ENCODE measurements around the gene PBRM1.

The PBRM1 gene

GRCh38 chr3:52715714-52716305 is 30.1 kb upstream of the PBRM1 start:
- Histone ChIP-seq H3K36me3 (ENCODE audit: insufficient read depth, low read length) (peaks cover 7% of the 10 kb centered on the region), H3K4me2 (ENCODE audit: low read length) (no peak overlapping the region), H3K27me3 (ENCODE audit: control insufficient read depth, insufficient read depth, low read length) (no peaks in the 10 kb centered on the region), H3K4me1 (ENCODE audit: control insufficient read depth, insufficient read depth, low read length) (no peaks in the 10 kb centered on the region), H3K9ac (ENCODE audit: low read depth, low read length) (no peak overlapping the region), H3K9me3 (replicated peaks; ENCODE audit: low read length) (no peaks in the 10 kb centered on the region), H3K4me3 (ENCODE audit: low read length) (no peak overlapping the region)

- Histone ChIP-seq H3K27me3 (ENCODE audit: control insufficient read depth, insufficient read depth, low read length) (no peaks in the 10 kb centered on the region), H3K4me2 (ENCODE audit: low read length) (no peak overlapping the region), H3K9me3 (replicated peaks; ENCODE audit: low read length) (no peaks in the 10 kb centered on the region), H3K4me3 (ENCODE audit: low read length) (no peak overlapping the region), H3K4me1 (ENCODE audit: control insufficient read depth, insufficient read depth, low read length) (no peaks in the 10 kb centered on the region), H3K36me3 (ENCODE audit: insufficient read depth, low read length) (peaks cover 7% of the 10 kb centered on the region), H3K9ac (ENCODE audit: low read depth, low read length) (no peak overlapping the region)
These were observed 28.9 kb upstream of the PBRM1 start for GRCh38 chr3:52714335-52715302.

- peaks cover 2% of the 10 kb centered on the region for H3K4me1 ChIP-seq (ENCODE audit: control insufficient read depth, insufficient read depth, low read length)
- H3K4me3 ChIP-seq (ENCODE audit: low read length), result no peak overlapping the region
- no peaks in the 10 kb centered on the region for H3K27me3 ChIP-seq (ENCODE audit: control insufficient read depth, insufficient read depth, low read length)
- peaks cover 14% of the 10 kb centered on the region for H3K36me3 ChIP-seq (ENCODE audit: insufficient read depth, low read length)
- no peak overlapping the region for H3K4me2 ChIP-seq (ENCODE audit: low read length)
- H3K9ac ChIP-seq (ENCODE audit: low read depth, low read length), result no peak overlapping the region
- H3K9me3 ChIP-seq (replicated peaks; ENCODE audit: low read length), result no peaks in the 10 kb centered on the region
These were observed 26.8 kb upstream of the PBRM1 start for GRCh38 chr3:52712291-52713212.

DNA sequence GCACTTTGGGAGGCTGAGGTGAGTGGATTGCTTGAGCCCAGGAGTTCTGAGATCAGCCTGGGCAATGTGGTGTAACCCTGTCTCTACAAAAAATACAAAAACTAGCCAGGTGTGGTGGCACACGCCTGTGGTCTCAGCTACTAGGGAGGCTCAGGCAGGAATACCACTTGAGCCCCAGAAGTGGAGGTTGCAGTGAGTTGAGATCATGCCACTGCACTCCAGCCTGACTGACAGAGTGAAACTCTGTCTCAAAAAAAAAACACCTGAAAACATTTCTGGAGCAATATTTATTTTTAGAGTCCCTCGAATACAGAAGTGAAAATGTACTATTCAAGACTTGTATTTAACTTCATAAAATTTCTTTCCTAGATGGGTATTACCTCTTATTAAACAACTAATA is 24.8 kb upstream of the PBRM1 start:
- Histone ChIP-seq H3K27me3 (ENCODE audit: control insufficient read depth, insufficient read depth, low read length) (no peaks in the 10 kb centered on the region), H3K9ac (ENCODE audit: low read depth, low read length) (no peak overlapping the region), H3K9me3 (replicated peaks; ENCODE audit: low read length) (no peaks in the 10 kb centered on the region)

DNA sequence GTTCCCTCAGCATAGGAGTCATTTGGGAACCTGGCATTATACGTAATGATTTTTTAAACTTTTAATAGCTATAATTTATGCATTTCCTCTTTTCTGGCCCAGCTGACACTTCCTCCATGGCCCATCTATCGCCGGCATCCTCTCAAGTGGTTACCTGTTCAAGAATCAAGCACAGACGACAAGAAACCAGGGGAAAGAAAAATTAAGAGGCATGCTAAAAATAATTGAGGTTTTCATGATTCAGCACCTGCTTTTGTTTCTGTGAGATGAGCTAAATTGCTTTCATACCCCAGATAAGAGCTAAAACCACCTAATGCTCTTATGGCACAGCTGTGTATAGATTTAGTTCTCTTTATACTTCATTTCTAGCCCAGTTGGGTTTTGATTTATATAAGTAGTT is 21.9 kb upstream of the PBRM1 start:
- Histone ChIP-seq H3K4me1 (ENCODE audit: control insufficient read depth, insufficient read depth, low read length) (peaks cover 15% of the 10 kb centered on the region), H3K27me3 (ENCODE audit: control insufficient read depth, insufficient read depth, low read length) (no peaks in the 10 kb centered on the region), H3K9ac (ENCODE audit: low read depth, low read length) (peak overlapping the region; percentile 97), H3K9me3 (replicated peaks; ENCODE audit: low read length) (no peaks in the 10 kb centered on the region), H3K4me2 (ENCODE audit: low read length) (peak overlapping the region; percentile 86), H3K36me3 (ENCODE audit: insufficient read depth, low read length) (peaks cover 12% of the 10 kb centered on the region), H3K4me3 (ENCODE audit: low read length) (no peak overlapping the region)

More for the DNA sequence above, 24.8 kb upstream of the PBRM1 start:
- Histone ChIP-seq H3K36me3 (ENCODE audit: insufficient read depth, low read length) (peaks cover 12% of the 10 kb centered on the region), H3K4me2 (ENCODE audit: low read length) (no peak overlapping the region), H3K4me1 (ENCODE audit: control insufficient read depth, insufficient read depth, low read length) (peaks cover 8% of the 10 kb centered on the region), H3K4me3 (ENCODE audit: low read length) (no peak overlapping the region)

- peak within 1 kb of the TSS; percentile 97 for H3K9ac ChIP-seq (ENCODE audit: low read depth, low read length)
- peaks cover 15% of the 10 kb centered on the region for H3K4me1 ChIP-seq (ENCODE audit: control insufficient read depth, insufficient read depth, low read length)
- peak within 1 kb of the TSS; percentile 86 for H3K4me2 ChIP-seq (ENCODE audit: low read length)
- H3K9me3 ChIP-seq (replicated peaks; ENCODE audit: low read length), result no peaks in the 10 kb centered on the region
- peak within 1 kb of the TSS; percentile 98 for H3K4me3 ChIP-seq (ENCODE audit: low read length)
- H3K36me3 ChIP-seq (ENCODE audit: insufficient read depth, low read length), result peaks cover 12% of the 10 kb centered on the region
- H3K27me3 ChIP-seq (ENCODE audit: control insufficient read depth, insufficient read depth, low read length), result no peaks in the 10 kb centered on the region
These were observed 20.3 kb upstream of the PBRM1 start, which contains the start of the genes GLT8D1 and SPCS1 for GRCh38 chr3:52705688-52706686. Gene GLT8D1 (minus strand): TSS chr3:52705791. CDS start chr3:52700460, 5,331 bp downstream. Gene SPCS1 (plus strand): TSS chr3:52706106. CDS start chr3:52706247, 141 bp downstream.

DNA sequence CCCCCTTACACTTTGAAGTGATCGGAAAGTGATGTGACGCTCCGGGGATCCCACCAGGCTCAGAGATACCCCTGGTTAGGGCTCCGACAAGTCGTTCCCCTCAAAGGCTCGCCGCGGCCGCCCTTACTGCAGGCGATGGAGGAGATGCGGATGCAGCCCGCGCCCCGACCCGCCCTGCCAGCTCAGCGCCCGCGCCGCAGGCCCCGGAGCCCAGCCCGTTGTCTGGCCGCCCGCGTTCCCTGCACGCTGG is 19.6 kb upstream of the PBRM1 start:
- peaks cover 12% of the 10 kb centered on the region for H3K36me3 ChIP-seq (ENCODE audit: insufficient read depth, low read length)
- H3K4me1 ChIP-seq (ENCODE audit: control insufficient read depth, insufficient read depth, low read length), result peaks cover 15% of the 10 kb centered on the region
- H3K9me3 ChIP-seq (replicated peaks; ENCODE audit: low read length), result no peaks in the 10 kb centered on the region
- H3K4me3 ChIP-seq (ENCODE audit: low read length), result peak overlapping the region; percentile 98
- peak overlapping the region; percentile 97 for H3K9ac ChIP-seq (ENCODE audit: low read depth, low read length)
- H3K4me2 ChIP-seq (ENCODE audit: low read length), result peak overlapping the region; percentile 86
- no peaks in the 10 kb centered on the region for H3K27me3 ChIP-seq (ENCODE audit: control insufficient read depth, insufficient read depth, low read length)

DNA sequence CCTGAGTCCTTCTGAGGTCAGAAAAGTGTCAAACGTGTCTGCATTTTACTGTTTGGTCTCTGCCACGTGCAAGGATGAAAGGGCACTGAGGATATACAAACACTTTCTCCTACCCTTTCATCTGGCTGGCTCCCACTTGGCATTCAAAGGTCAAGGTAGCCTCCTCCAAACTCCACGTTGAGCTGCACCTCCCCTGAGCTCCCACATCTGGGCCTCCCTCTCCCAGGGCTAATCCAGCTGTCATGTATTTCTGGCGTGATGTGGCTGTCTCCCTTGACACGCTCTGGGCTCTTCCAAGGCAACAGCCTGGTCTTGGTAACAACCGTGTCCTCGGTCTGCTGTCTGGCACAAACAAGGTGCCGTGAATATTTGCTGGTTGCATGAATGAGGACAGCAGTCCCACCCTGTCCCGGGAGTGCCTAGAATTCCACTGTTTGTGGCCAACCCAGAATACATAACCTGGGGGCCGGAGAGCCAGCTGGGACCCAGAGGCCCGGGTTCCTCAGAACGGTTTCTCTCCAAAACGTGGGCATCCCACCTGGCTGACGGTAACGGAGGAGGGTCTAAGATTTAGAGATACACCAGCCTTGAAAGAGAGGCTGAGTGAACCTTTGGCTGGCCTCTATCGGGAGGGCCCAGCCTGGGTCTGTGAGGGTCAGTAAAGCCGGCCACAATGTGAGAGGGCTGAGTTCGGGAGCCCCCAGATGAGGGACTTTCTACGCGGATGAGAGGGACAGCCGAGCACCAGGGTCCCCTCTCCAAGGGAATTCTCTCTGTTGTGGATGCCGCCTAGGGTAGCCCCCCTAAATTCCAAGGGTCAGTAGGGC is 19.1 kb upstream of the PBRM1 start:
- Histone ChIP-seq H3K9ac (ENCODE audit: low read depth, low read length) (peak overlapping the region; percentile 97), H3K4me2 (ENCODE audit: low read length) (peak overlapping the region; percentile 86), H3K36me3 (ENCODE audit: insufficient read depth, low read length) (peaks cover 16% of the 10 kb centered on the region), H3K4me1 (ENCODE audit: control insufficient read depth, insufficient read depth, low read length) (peaks cover 15% of the 10 kb centered on the region), H3K9me3 (replicated peaks; ENCODE audit: low read length) (no peaks in the 10 kb centered on the region), H3K27me3 (ENCODE audit: control insufficient read depth, insufficient read depth, low read length) (no peaks in the 10 kb centered on the region), H3K4me3 (ENCODE audit: low read length) (peak overlapping the region; percentile 98)

DNA sequence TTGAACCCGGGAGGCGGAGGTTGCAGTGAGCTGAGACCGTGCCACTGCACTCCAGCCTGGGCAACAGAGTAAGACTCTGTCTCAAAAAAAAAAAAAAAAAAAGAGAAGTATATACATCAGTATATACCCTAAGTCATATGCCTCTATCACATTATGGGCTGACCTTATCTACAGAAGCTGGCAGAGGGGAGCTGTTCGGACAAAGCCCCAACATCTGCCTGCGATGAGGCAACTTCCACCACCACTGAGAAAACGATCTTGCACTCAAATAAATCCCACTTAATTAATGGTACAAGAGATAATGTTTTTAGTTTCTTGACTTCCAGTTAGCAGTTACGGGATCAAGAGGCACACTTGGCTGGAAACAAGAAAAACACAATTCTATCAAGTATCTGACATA is 17.6 kb upstream of the PBRM1 start:
- Histone ChIP-seq H3K9me3 (replicated peaks; ENCODE audit: low read length) (no peaks in the 10 kb centered on the region), H3K27me3 (ENCODE audit: control insufficient read depth, insufficient read depth, low read length) (no peaks in the 10 kb centered on the region), H3K36me3 (ENCODE audit: insufficient read depth, low read length) (peaks cover 14% of the 10 kb centered on the region), H3K4me2 (ENCODE audit: low read length) (peak overlapping the region; percentile 86), H3K4me1 (ENCODE audit: control insufficient read depth, insufficient read depth, low read length) (peaks cover 15% of the 10 kb centered on the region), H3K9ac (ENCODE audit: low read depth, low read length) (peak overlapping the region; percentile 97), H3K4me3 (ENCODE audit: low read length) (peak overlapping the region; percentile 98)

- Histone ChIP-seq H3K9me3 (replicated peaks; ENCODE audit: low read length) (no peaks in the 10 kb centered on the region), H3K4me3 (ENCODE audit: low read length) (no peak overlapping the region), H3K4me1 (ENCODE audit: control insufficient read depth, insufficient read depth, low read length) (peaks cover 10% of the 10 kb centered on the region), H3K4me2 (ENCODE audit: low read length) (no peak overlapping the region), H3K36me3 (ENCODE audit: insufficient read depth, low read length) (peaks cover 60% of the 10 kb centered on the region), H3K27me3 (ENCODE audit: control insufficient read depth, insufficient read depth, low read length) (no peaks in the 10 kb centered on the region), H3K9ac (ENCODE audit: low read depth, low read length) (no peak overlapping the region)
These were observed 11.9 kb upstream of the PBRM1 start for GRCh38 chr3:52697632-52697965.
